HL-60 (cell line): Measurements from ENCODE around the gene SLIT2.

ENCODE experiments used
- DNase-seq, 2 experiments: peaks; one replicate each; pipeline ENCODE4 v3.0.0-alpha.2; 2010 to 2020; ENCODE audit warnings: low read depth in 1 of 2, low spot score in 1 of 2
- H3K27ac ChIP-seq: fragments of 250-450 bp; sonication (Bioruptor Pico); replicated peaks from 2 replicates; pipeline ENCODE4 v1.5.1; 2020; ENCODE audit warnings: mild to moderate bottlenecking, moderate library complexity
- H3K27me3 ChIP-seq: fragments of 250-450 bp; sonication (Bioruptor Pico); 2 replicates; pipeline ENCODE4 v1.5.1; 2021; ENCODE audit warnings: mild to moderate bottlenecking, moderate library complexity; ENCODE audit not compliant: insufficient read depth, poor library complexity, severe bottlenecking
- H3K4me3 ChIP-seq: replicated peaks from 2 replicates; pipeline ENCODE4 v1.5.1; 2011; ENCODE audit warnings: mild to moderate bottlenecking, control low read depth, low read length; ENCODE audit not compliant: insufficient read depth
- GABPA ChIP-seq: IDR thresholded peaks from 2 replicates; pipeline ENCODE4 v1.6.1; 2012; ENCODE audit warnings: low read depth
- POLR2AphosphoS5 ChIP-seq: IDR thresholded peaks from 2 replicates; pipeline ENCODE4 v1.6.1; 2012; ENCODE audit warnings: low read depth
- SPI1 ChIP-seq: IDR thresholded peaks from 2 replicates; pipeline ENCODE4 v1.6.1; 2012; ENCODE audit warnings: low read depth, mild to moderate bottlenecking, borderline replicate concordance
- TF ChIP-seq, protein P1 (sequence below): IDR thresholded peaks from 2 replicates; pipeline ENCODE4 v1.6.1; 2012; ENCODE audit warnings: low read depth; ENCODE audit not compliant: insufficient replicate concordance
- TF ChIP-seq, protein P2 (sequence below): IDR thresholded peaks from one replicate; pipeline ENCODE4 v1.5.1; 2011; ENCODE audit warnings: low read length, control low read depth, inconsistent platforms; ENCODE audit not compliant: insufficient read depth

SLIT2 gene

DNA sequence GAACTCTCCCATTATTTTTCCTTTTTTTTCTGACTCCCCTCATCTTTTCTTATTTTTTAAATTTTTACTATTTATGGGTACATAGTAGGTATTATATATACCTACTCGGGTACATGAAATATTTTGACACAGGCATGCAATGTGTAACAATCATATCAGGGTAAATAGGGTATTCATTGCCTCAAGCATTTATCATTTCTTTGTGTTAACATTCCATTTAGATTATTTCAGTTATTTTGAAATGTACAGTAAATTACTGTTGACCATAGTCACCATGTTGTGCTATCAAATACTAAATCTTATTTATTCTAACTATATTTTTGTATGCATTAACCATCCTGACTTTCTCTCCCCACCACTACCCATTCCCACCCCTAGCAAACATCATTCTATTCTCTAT lies 33.8 kb upstream of the SLIT2 start:
- H3K27ac ChIP-seq: no peak overlapping the region
- TF ChIP-seq, protein P1, sequence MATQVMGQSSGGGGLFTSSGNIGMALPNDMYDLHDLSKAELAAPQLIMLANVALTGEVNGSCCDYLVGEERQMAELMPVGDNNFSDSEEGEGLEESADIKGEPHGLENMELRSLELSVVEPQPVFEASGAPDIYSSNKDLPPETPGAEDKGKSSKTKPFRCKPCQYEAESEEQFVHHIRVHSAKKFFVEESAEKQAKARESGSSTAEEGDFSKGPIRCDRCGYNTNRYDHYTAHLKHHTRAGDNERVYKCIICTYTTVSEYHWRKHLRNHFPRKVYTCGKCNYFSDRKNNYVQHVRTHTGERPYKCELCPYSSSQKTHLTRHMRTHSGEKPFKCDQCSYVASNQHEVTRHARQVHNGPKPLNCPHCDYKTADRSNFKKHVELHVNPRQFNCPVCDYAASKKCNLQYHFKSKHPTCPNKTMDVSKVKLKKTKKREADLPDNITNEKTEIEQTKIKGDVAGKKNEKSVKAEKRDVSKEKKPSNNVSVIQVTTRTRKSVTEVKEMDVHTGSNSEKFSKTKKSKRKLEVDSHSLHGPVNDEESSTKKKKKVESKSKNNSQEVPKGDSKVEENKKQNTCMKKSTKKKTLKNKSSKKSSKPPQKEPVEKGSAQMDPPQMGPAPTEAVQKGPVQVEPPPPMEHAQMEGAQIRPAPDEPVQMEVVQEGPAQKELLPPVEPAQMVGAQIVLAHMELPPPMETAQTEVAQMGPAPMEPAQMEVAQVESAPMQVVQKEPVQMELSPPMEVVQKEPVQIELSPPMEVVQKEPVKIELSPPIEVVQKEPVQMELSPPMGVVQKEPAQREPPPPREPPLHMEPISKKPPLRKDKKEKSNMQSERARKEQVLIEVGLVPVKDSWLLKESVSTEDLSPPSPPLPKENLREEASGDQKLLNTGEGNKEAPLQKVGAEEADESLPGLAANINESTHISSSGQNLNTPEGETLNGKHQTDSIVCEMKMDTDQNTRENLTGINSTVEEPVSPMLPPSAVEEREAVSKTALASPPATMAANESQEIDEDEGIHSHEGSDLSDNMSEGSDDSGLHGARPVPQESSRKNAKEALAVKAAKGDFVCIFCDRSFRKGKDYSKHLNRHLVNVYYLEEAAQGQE: no peak
- TF ChIP-seq, protein P2, sequence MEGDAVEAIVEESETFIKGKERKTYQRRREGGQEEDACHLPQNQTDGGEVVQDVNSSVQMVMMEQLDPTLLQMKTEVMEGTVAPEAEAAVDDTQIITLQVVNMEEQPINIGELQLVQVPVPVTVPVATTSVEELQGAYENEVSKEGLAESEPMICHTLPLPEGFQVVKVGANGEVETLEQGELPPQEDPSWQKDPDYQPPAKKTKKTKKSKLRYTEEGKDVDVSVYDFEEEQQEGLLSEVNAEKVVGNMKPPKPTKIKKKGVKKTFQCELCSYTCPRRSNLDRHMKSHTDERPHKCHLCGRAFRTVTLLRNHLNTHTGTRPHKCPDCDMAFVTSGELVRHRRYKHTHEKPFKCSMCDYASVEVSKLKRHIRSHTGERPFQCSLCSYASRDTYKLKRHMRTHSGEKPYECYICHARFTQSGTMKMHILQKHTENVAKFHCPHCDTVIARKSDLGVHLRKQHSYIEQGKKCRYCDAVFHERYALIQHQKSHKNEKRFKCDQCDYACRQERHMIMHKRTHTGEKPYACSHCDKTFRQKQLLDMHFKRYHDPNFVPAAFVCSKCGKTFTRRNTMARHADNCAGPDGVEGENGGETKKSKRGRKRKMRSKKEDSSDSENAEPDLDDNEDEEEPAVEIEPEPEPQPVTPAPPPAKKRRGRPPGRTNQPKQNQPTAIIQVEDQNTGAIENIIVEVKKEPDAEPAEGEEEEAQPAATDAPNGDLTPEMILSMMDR: no peak
- TF ChIP-seq SPI1: no peak
- TF ChIP-seq GABPA: no peak
- TF ChIP-seq POLR2AphosphoS5: no peak
- no peak overlapping the region for H3K4me3 ChIP-seq
- no peaks in the 10 kb centered on the region for H3K27me3 ChIP-seq
- no peak for DNase-seq

DNA sequence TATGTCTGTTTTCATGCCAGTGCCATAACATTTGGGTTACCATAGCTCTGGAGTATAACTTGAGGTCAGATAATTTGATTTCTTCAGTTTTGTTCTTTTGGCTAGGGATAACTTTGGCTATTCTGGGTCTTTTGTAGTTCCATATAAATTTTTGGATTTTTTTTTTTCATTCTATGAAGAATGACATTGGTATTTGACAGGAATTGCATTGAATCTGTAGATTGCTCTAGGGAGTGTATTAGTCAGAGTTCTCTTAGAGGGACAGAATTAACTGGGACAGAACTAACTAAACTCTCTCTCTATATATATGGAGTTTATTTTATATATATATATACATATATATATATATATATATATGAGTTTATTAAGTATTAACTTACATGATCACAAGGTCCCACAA lies 32.2 kb upstream of the SLIT2 start:
- H3K27ac ChIP-seq: no peak overlapping the region
- no peaks in the 10 kb centered on the region for H3K27me3 ChIP-seq
- no peak overlapping the region for H3K4me3 ChIP-seq
- TF ChIP-seq, protein P2: no peak
- TF ChIP-seq SPI1: no peak
- TF ChIP-seq, protein P1: no peak
- TF ChIP-seq POLR2AphosphoS5: no peak
- TF ChIP-seq GABPA: no peak
- no peak for DNase-seq

DNA sequence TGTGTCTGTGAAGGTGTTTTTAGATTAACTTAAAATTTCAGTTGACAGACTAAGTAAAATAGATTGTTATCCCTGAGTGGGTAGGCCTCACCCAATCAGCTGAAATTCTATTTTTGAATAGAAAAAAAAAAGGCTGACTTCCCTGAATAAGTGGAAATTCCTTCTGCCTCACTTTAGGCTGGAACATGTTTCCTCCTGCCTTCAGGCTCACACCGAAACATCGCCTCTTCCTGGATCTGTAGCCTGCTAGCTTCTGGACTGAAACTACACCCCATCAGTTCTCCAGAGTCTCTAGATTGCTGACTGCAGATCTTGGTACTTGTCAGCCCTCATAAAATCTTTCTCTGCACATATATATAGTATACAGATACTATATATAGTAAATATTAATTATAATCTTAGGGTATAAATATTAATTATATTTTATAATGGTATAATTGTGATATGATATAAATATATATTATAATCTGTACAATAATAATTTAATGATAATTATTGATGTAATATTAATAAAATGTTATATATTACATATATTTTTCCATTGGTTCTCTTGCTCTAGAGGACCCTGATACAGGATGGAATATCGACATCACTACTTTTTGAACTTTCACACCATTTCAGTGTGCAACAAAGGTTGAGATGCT lies 13.7 kb upstream of the SLIT2 start:
- no peak for DNase-seq
- Histone ChIP-seq H3K4me3 (no peak overlapping the region), H3K27ac (no peak overlapping the region), H3K27me3 (no peaks in the 10 kb centered on the region)
- no peak for TF ChIP-seq POLR2AphosphoS5
- no peak for TF ChIP-seq SPI1
- no peak for TF ChIP-seq GABPA
- TF ChIP-seq, protein P1: no peak
- TF ChIP-seq, protein P2: no peak
